A673 (cell line): Measurements from ENCODE around the gene SLC38A5.
"Not testable (repeated sequence)": the region's sequence is repeated elsewhere in the genome, so short reads cannot be mapped to it uniquely, and the experiment has no call there.

Experiments used
- EZH2 ChIP-seq: fragments of 200-600 bp; sonication (generic); IDR thresholded peaks from 2 replicates; pipeline ENCODE4 v1.6.1; 2017; ENCODE audit warnings: borderline replicate concordance, low read depth, mild to moderate bottlenecking, mixed read lengths, antibody characterized with exemption, low read length; ENCODE audit not compliant: poor library complexity, severe bottlenecking
- TF ChIP-seq, protein P1 (sequence below): fragments of 300-800, 200-600 bp; sonication (generic); conservative IDR thresholded peaks from 2 replicates; pipeline ENCODE4 v1.5.1; 2017; ENCODE audit warnings: low read depth, mild to moderate bottlenecking, antibody characterized with exemption, low read length, moderate library complexity, mixed read lengths

DNA sequence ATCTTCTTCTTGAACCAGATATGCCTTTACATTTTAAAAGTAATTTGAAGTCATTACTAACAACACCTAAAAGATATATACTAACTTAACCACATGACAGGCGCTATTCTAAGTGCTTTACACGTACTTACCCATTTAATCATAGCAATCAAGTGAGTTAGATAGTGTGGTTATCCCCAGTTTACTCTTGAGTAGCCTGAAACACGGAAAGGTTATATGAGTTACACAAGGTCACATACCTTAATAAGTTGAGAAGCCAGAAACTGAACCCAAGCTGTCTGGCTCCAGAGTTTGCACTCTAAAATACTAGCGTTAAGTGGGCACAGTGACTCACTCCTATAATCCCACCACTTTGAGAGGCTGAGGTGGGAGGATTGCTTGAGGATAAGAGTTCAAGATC is 39.9 kb downstream of the SLC38A5 start:
- TF ChIP-seq, protein P1, sequence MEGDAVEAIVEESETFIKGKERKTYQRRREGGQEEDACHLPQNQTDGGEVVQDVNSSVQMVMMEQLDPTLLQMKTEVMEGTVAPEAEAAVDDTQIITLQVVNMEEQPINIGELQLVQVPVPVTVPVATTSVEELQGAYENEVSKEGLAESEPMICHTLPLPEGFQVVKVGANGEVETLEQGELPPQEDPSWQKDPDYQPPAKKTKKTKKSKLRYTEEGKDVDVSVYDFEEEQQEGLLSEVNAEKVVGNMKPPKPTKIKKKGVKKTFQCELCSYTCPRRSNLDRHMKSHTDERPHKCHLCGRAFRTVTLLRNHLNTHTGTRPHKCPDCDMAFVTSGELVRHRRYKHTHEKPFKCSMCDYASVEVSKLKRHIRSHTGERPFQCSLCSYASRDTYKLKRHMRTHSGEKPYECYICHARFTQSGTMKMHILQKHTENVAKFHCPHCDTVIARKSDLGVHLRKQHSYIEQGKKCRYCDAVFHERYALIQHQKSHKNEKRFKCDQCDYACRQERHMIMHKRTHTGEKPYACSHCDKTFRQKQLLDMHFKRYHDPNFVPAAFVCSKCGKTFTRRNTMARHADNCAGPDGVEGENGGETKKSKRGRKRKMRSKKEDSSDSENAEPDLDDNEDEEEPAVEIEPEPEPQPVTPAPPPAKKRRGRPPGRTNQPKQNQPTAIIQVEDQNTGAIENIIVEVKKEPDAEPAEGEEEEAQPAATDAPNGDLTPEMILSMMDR: not testable (repeated sequence)
- not testable (repeated sequence) for TF ChIP-seq EZH2
